Measurements from ENCODE around the gene SHISAL1. TPM values are rescaled to one million over a fixed set of nuclear protein-coding genes. Genes with fewer than 3 reads are reported as not detected.
"Not testable (repeated sequence)": the region's sequence is repeated elsewhere in the genome, so short reads cannot be mapped to it uniquely, and the experiment has no call there.

Gene SHISAL1
- total RNA-seq, 1 experiment from 2014 or later: 0.32 TPM

DNA sequence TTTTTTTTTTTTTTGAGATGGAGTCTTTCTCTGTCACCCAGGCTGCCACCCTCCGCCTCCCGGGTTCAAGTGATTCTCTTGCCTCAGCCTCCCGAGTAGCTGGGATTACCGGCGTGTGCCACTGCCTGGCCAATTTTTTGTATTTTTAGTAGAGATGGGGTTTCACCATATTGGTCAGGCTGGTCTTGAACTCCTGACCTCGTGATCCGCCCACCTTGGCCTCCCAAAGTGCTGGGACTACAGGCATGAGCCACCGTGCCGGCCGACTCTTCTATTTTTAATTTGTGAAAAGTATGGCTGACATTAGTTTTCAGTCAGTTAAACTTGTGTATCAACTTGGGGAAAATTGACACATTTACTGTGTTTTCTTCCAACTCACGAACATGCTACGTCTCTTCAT, 78.4 kb downstream of the SHISAL1 start:
- not testable (repeated sequence) for DNase-seq (ENCODE audit: low read depth)

DNA sequence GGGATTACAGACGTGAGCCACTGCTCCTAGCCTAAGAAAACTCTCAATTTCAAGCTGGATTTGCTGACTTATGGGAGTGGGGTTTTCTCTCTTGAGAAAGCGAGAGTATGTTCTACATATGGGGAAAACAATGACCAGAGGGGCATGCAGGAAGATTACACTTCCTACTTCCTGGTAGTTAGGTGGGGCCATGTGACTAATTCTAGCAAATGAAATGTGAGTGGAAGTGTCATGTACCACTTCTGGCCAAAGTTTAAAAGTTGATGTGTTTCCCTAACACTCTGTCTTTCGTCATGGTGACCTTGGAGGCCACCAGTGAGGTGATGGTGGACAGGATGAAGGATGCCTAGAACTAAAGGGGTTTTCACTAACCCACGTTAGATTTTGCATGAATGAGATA, 81.5 kb downstream of the SHISAL1 start:
- DNase-seq (ENCODE audit: low read depth): no peak

GRCh38 chr22:44229809-44230208, 82.9 kb downstream of the SHISAL1 start:
- DNase-seq (ENCODE audit: low read depth): no peak

DNA sequence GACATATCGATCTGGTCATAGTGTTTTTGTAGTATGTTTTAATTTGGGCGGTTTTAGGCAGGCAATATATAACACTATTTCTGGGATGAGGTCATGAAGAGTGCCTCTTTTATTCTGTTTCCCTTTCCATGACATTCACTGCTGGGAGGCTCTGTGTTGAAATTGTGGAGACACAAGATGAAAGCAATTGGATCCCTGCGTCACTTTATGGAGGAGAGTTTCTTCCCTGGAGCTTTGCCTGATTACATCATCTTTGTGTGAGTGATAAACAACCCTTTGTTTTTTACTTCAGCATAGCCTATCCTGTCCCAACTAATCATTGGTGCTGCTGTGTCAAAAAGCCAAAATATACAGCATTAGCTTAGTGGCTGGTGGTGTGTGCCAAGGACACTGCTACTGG, 83.4 kb downstream of the SHISAL1 start:
- DNase-seq (ENCODE audit: low read depth): no peak

DNA sequence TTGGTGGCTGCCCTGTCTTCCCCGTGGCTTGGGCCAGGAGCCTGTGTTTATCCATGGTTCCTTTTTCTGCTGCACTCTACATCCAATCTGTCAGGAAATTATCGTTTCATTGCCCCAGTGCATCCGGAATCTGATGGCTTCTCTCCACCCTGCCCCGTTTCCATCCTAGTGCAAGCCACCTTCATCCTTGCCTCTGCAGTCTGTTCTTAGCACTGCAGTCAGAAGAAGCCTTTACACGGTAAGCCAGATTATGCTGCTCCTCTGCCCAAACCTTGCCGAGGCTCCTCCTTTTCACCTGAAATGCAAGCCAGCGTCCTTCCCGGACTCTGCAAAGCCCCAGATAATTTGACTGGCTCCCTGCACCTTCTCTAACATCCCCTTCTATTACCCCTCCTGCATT, 86.9 kb downstream of the SHISAL1 start:
- DNase-seq (ENCODE audit: low read depth): no peak

DNA sequence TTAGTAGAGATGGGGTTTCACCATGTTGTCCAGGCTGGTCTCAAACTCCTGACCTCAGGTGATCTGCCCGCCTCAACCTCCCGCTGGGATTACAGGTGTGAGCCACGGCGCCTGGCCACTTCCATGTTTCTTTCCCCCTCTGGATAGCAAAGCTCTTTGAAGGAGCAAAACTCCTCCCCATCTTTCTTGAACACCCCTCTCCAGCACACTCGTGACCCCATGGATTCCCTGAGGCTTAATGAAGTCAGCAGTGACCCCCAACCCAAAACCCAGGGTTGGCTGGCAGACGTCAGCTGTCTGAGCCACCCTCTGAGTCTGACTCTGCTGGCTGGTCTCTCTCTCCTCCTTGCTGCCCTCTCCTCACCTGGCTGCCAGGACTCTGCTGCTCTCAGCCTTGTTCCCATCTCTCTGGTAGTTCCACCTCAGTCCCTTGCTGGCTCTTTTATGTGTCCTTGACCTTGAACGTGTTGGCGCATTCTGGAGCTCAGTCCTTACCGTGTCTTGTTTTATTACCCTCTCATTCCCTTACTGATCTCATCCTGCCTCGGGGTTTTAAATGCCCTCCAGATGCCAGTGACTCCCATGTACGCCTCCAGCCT, 87.6 kb downstream of the SHISAL1 start:
- DNase-seq (ENCODE audit: low read depth): no peak

- peak; percentile 9 for DNase-seq (ENCODE audit: low read depth)
Observed at GRCh38 chr22:44224166-44224565, 88.6 kb downstream of the SHISAL1 start.

DNA sequence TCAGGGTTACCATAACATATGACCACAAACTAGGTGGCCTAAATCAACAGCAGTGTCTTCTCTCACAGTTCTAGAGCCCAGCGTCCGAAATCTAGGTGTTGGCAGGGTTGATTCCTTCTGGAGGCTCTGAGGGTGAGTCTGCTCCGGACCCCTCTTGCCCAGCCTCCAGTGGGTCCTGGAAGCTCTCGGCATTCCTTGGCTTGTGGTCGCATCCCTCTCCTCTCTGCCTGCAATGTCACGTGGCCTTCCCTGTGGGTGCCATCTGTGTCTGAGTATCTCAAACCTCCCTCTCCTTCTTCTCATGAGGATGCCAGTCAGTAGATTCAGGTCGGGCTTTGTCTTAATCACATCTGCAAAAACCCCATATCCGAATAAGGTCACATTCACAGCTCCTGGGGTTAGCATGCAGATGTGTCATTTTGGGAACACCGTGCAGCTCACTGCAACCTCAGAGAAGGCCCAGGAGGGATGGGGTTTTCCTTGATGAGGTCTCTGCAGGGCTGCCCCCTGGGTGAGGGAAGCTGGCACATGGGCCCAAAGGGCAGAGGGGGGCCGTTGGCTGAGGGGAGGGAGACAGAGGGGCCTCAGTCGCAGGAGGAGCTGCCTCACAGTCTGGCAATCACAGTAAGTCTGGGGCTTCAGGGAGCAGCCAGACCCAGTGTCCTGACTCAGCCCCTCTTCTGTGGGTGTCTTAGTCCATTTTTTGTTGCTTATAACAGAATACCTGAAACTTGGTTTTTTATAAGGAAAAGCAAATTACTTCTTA, 90.9 kb downstream of the SHISAL1 start:
- DNase-seq (ENCODE audit: low read depth): no peak

DNA sequence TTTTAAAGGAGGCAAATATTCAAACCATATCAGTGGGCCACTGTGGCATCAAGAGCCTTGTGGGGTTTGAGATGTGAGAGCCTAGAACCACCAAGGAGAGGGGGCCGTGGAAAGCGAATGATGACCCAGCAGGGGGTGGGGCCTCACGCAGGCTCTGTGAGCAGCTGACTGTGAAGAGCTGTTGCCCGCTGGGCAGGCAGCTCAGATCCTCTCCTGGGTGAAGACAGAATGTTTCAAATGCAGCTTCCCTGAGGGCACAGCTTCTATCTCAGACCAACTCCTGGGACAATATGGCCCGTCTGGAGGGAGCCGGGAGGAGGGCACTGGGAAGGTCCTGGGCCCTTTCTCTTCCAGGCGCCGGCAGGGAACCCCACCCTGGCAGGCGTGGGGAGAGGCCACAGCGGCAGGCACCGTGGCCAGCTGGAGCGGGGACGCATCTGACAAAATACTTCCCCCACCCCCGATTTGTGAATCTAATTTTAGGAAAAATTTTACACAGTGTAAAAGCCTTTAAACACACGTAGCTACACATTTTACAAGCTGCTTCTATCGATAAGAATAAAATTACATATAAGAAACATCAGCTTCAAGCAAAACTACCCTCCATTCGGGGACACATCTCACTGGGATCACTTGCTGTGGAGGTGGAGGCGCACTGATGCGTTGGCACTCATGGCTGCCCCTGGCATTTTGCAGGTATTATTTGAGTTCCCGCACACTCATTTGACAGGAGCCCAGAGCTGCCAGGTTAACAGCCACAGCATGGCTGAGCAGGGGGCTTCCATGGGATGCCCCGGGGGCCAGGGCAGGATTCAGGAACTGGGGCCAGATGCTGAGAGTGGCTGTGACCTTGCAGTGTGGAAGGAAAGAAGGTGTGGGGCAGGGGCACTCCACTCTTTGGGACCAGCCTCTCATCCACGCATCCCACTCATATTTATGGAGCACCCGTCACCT, 91.7 kb downstream of the SHISAL1 start:
- no peak for DNase-seq (ENCODE audit: low read depth)

- no peak for DNase-seq (ENCODE audit: low read depth)
Observed at GRCh38 chr22:44219101-44219870, 93.5 kb downstream of the SHISAL1 start.

DNA sequence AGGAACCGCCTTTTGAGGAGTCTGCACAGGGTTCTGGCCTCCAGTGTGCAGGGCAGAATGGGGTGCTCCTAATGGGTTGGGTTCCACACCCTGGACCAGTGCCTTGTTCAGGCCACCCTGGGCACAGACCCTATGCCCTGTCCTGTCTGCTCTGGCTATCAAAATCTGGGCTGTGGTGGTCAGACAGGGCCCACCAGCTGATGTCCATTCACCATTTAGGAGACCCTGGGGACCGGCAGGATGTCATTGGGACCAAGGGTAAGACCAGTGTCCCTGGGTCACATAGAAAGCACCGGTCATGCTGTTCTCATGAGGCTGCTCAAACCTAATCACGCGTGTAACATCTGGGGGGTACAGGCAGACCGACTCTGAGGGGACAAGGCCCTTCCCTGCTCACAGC, 94.7 kb downstream of the SHISAL1 start:
- DNase-seq (ENCODE audit: low read depth): no peak

GRCh38 chr22:44217346-44217745, 95.4 kb downstream of the SHISAL1 start:
- no peak for DNase-seq (ENCODE audit: low read depth)

DNA sequence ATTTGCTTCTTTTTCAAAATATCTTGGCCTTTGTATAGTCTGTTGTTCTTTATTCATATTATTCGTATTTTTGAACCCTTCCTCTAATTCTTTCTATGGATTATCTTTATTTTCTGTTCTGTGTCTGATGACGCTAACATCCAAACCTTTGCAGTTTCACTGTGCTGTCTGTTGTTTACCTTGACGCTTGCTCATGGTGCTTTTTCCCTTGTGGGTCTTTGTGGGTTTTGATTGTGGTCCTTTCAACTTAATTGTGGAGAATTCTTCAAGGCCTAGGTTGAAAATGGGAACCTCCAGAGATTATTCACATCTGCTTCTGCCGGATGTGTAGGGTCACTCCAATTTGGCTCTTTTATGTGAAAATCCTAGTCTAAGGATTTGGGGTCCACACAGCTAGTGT, 97.5 kb downstream of the SHISAL1 start:
- no peak for DNase-seq (ENCODE audit: low read depth)

DNA sequence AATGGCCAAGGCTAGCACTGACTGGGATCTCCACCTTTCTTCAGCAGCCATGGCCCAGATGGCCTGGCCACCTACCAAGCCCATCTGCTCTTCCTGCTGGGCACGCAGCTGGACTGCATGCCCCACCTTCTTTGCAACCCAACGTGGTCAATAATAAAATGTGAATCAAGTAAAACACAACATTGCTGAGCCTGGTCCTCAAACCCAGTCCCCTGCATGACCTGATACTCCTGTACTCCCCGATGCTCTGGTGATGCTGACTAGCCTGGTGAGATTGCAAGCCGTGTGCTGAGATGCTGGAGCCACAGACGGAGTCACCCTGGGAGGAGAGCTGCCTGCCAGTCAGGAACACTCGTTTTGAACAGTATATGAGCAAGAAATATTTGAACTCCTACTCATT, 98.0 kb downstream of the SHISAL1 start:
- DNase-seq (ENCODE audit: low read depth): no peak

GRCh38 chr22:44214187-44214586, 98.6 kb downstream of the SHISAL1 start:
- no peak for DNase-seq (ENCODE audit: low read depth)

DNA sequence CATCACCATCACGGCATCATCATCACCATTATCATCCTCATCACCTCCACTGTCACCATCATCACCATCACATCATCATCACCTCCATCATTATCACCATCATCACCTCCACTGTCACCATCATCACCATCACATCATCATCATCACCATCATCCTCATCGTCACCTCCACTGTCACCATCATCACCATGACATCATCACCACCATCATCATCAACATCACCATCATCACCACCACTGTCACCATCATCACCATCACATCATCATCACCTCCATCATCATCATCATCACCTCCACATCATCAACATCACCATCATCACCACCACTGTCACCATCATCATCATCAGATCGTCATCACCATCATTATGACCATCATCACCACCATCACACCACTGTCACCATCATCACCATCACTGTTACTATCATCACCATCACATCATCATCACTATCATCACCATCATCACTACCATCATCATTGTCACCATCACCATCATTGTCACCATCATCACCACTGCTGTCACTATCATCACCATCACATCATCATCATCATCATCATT, 99.2 kb downstream of the SHISAL1 start:
- DNase-seq (ENCODE audit: low read depth): no peak

DNA sequence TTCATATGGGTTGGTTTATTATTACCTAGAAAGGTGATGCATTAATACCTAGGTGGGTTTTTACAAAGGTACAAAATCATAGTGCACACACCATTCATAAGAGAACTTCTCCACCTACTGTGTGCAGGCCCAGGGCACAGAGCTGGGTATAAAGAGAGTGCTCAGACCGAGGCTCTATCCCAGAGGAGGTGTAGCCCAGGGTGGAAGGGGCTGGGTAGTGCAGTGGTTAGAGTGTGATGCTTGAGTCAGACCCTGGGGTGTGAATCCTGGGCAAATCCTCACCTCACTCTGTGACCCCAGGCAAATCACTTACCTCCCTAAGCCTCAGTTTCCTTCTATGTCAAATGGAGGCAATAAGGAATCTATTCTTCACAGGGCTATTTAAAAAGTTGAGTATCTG, 99.8 kb downstream of the SHISAL1 start:
- no peak for DNase-seq (ENCODE audit: low read depth)

DNA sequence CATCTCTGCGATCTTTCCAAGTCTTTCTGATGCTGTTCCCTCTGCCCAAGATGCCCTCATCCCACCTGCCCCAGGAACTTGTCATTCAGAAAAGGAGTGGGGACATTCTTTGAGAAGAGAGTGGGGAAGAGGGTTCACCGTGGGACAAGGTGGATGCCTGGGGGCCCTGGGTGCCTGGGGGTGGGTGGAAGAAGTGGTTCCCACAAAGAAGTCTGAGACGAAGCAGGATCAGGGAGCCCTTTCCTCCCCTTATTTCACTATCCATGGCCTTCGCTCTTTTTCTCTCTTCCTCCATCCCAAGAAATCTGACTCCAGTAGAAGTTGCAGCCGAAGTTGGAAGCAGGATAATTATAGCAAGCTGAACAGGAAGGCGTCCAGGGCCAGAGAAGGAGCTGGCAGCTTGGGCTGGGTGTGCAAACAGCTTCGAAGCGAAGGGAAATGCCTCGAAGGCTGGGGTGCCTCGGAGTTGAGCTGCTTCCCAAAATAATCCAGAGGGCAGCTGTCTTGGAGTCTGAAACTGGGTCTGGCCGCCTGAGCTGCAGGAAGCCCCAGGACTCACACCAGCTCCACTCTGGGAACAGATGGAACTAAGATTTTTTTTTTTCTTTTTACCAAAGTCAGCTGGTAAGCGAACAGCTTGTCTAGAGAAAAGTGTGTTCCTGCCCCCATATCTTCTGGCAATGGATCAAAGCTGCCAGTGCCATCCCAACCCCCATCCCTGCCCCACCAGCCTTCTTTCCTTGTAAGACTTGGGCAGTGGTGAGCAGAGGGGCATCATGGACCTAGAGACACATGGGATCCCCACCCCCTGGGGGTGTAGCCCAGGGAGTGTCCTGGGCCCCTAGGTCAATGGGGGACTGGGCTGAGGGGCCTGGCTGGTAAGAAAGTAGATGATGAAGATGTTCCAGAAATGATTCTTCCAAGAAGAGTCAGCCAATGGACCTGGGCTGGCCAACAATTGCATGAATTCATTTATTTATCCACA, 100.5 kb downstream of the SHISAL1 start:
- DNase-seq (ENCODE audit: low read depth): no peak

DNA sequence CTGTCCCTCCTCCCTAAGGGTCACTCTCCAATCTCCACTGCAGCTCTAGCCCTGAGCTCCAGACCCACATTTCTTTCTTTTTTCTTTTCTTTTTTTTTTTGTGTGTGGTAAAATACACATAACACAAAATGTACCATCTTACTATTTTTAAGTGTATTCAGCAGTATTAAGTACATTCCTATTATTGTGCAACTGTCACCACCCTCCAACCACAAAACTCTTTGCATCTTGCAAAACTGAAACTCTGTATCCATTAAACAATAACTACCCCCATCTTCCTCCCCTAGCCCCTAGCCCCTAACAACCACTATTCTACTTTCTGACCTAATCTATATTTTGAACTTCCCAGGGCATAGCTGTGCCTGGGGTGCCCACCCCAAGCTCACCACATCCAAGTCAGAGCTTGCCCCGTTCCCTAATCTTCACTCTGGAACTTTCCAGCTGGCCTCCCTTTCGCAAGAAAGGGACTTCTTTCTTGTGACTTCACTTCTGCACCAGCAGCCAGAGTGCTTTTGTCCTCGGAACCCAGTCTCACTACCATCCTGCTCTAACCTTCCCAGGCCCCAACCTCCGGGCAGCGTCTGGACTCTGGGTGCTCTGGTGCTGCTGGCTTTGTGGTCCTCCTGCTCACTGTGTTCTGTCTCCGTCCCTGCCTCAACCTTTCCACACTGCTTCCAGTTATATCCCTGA, 101.3 kb downstream of the SHISAL1 start:
- DNase-seq (ENCODE audit: low read depth): no peak

- DNase-seq (ENCODE audit: low read depth): peak; percentile 28
Observed at GRCh38 chr22:44210722-44211121, 102.0 kb downstream of the SHISAL1 start.
